Measurements from ENCODE around the gene ARHGEF7.

Gene ARHGEF7

GRCh38 chr13:111253365-111253872 lies 138.3 kb downstream of the ARHGEF7 start:
- H3K79me2 ChIP-seq (ENCODE audit: insufficient read depth, low read length): peaks cover 18% of the 10 kb centered on the region; the same call in 1 of the 2 replicates
- no peak overlapping the region for H3K9ac ChIP-seq (ENCODE audit: low read depth, low read length, poor library complexity, severe bottlenecking)
- no peaks in the 10 kb centered on the region for H3K4me1 ChIP-seq (ENCODE audit: insufficient read depth, low read length, poor library complexity, severe bottlenecking)
- H4K20me1 ChIP-seq (ENCODE audit: insufficient read depth, low read length, poor library complexity, severe bottlenecking): peaks cover 10% of the 10 kb centered on the region
- H3F3A ChIP-seq (ENCODE audit: low read depth): no peaks in the 10 kb centered on the region
- H3K4me2 ChIP-seq (ENCODE audit: low read depth, low read length, poor library complexity, severe bottlenecking): no peak overlapping the region
- no peaks in the 10 kb centered on the region for H3K27me3 ChIP-seq (ENCODE audit: insufficient read depth, low read length, poor library complexity, severe bottlenecking)
- H3K4me3 ChIP-seq (ENCODE audit: low read length, poor library complexity, severe bottlenecking): no peak overlapping the region
- no peaks in the 10 kb centered on the region for H3K9me3 ChIP-seq (ENCODE audit: insufficient read depth, low read depth, low read length)
- TF ChIP-seq, protein P1, sequence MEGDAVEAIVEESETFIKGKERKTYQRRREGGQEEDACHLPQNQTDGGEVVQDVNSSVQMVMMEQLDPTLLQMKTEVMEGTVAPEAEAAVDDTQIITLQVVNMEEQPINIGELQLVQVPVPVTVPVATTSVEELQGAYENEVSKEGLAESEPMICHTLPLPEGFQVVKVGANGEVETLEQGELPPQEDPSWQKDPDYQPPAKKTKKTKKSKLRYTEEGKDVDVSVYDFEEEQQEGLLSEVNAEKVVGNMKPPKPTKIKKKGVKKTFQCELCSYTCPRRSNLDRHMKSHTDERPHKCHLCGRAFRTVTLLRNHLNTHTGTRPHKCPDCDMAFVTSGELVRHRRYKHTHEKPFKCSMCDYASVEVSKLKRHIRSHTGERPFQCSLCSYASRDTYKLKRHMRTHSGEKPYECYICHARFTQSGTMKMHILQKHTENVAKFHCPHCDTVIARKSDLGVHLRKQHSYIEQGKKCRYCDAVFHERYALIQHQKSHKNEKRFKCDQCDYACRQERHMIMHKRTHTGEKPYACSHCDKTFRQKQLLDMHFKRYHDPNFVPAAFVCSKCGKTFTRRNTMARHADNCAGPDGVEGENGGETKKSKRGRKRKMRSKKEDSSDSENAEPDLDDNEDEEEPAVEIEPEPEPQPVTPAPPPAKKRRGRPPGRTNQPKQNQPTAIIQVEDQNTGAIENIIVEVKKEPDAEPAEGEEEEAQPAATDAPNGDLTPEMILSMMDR (conservative IDR thresholded peaks at IDR 0.05; ENCODE audit: low read length): no peak
- TF ChIP-seq EZH2phosphoT487 (IDR thresholded peaks at IDR 0.05; ENCODE audit: borderline replicate concordance): no peak
- H3K36me3 ChIP-seq (ENCODE audit: insufficient read depth, low read length): peaks cover 87% of the 10 kb centered on the region; the same call in 1 of the 2 replicates
- no peak overlapping the region for H2AFZ ChIP-seq (ENCODE audit: low read length)
- H3K9me2 ChIP-seq (replicated peaks; ENCODE audit: low read depth, low read length): no peaks in the 10 kb centered on the region

GRCh38 chr13:111255228-111255790 lies 140.2 kb downstream of the ARHGEF7 start:
- Histone ChIP-seq H3K9ac (ENCODE audit: low read depth, low read length, poor library complexity, severe bottlenecking) (no peak overlapping the region), H3K4me3 (ENCODE audit: low read length, poor library complexity, severe bottlenecking) (no peak overlapping the region), H3K9me3 (ENCODE audit: insufficient read depth, low read depth, low read length) (peaks cover 10% of the 10 kb centered on the region), H3K79me2 (ENCODE audit: insufficient read depth, low read length) (peaks cover 18% of the 10 kb centered on the region; the same call in 1 of the 2 replicates), H4K20me1 (ENCODE audit: insufficient read depth, low read length, poor library complexity, severe bottlenecking) (peaks cover 6% of the 10 kb centered on the region), H2AFZ (ENCODE audit: low read length) (no peak overlapping the region), H3F3A (ENCODE audit: low read depth) (no peaks in the 10 kb centered on the region), H3K4me2 (ENCODE audit: low read depth, low read length, poor library complexity, severe bottlenecking) (no peak overlapping the region), H3K4me1 (ENCODE audit: insufficient read depth, low read length, poor library complexity, severe bottlenecking) (no peaks in the 10 kb centered on the region), H3K36me3 (ENCODE audit: insufficient read depth, low read length) (peaks cover 87% of the 10 kb centered on the region), H3K27me3 (ENCODE audit: insufficient read depth, low read length, poor library complexity, severe bottlenecking) (no peaks in the 10 kb centered on the region), H3K9me2 (replicated peaks; ENCODE audit: low read depth, low read length) (no peaks in the 10 kb centered on the region)
- TF ChIP-seq EZH2phosphoT487 (IDR thresholded peaks at IDR 0.05; ENCODE audit: borderline replicate concordance): no peak
- TF ChIP-seq, protein P1 (conservative IDR thresholded peaks at IDR 0.05; ENCODE audit: low read length): no peak

DNA sequence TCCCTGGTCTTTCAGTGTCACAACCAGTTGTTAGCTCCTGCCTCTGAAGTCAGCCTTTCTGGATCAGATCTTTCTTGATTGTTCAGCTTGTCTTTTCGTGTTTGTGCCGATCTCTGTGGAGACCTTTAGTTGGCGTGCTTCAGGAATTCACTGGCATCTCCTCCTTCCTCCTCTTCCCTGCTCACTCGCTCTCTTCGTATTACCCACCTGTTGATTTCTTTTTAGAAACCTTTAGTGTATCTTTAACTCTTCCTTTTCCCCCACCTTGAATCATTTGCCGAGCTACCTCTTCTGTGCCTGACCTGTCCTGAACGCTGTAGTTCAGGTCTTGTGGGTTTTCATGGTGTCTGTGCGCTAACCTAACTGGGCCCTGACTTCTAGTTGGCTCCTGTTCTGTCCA lies 141.3 kb downstream of the ARHGEF7 start:
- peaks cover 10% of the 10 kb centered on the region for H3K9me3 ChIP-seq (ENCODE audit: insufficient read depth, low read depth, low read length)
- peaks cover 16% of the 10 kb centered on the region; the same call in 1 of the 2 replicates for H3K79me2 ChIP-seq (ENCODE audit: insufficient read depth, low read length)
- peaks cover 8% of the 10 kb centered on the region for H4K20me1 ChIP-seq (ENCODE audit: insufficient read depth, low read length, poor library complexity, severe bottlenecking)
- no peaks in the 10 kb centered on the region for H3K9me2 ChIP-seq (replicated peaks; ENCODE audit: low read depth, low read length)
- H3K4me3 ChIP-seq (ENCODE audit: low read length, poor library complexity, severe bottlenecking): no peak overlapping the region
- H3K4me1 ChIP-seq (ENCODE audit: insufficient read depth, low read length, poor library complexity, severe bottlenecking): no peaks in the 10 kb centered on the region
- no peak overlapping the region for H2AFZ ChIP-seq (ENCODE audit: low read length)
- H3K27me3 ChIP-seq (ENCODE audit: insufficient read depth, low read length, poor library complexity, severe bottlenecking): no peaks in the 10 kb centered on the region
- TF ChIP-seq, protein P1 (conservative IDR thresholded peaks at IDR 0.05; ENCODE audit: low read length): no peak
- no peak for TF ChIP-seq EZH2phosphoT487 (IDR thresholded peaks at IDR 0.05; ENCODE audit: borderline replicate concordance)
- H3F3A ChIP-seq (ENCODE audit: low read depth): no peaks in the 10 kb centered on the region
- H3K4me2 ChIP-seq (ENCODE audit: low read depth, low read length, poor library complexity, severe bottlenecking): no peak overlapping the region
- H3K9ac ChIP-seq (ENCODE audit: low read depth, low read length, poor library complexity, severe bottlenecking): no peak overlapping the region
- H3K36me3 ChIP-seq (ENCODE audit: insufficient read depth, low read length): peaks cover 84% of the 10 kb centered on the region
